ENCODE data around the gene MSN.

- TF ChIP-seq, protein P1, sequence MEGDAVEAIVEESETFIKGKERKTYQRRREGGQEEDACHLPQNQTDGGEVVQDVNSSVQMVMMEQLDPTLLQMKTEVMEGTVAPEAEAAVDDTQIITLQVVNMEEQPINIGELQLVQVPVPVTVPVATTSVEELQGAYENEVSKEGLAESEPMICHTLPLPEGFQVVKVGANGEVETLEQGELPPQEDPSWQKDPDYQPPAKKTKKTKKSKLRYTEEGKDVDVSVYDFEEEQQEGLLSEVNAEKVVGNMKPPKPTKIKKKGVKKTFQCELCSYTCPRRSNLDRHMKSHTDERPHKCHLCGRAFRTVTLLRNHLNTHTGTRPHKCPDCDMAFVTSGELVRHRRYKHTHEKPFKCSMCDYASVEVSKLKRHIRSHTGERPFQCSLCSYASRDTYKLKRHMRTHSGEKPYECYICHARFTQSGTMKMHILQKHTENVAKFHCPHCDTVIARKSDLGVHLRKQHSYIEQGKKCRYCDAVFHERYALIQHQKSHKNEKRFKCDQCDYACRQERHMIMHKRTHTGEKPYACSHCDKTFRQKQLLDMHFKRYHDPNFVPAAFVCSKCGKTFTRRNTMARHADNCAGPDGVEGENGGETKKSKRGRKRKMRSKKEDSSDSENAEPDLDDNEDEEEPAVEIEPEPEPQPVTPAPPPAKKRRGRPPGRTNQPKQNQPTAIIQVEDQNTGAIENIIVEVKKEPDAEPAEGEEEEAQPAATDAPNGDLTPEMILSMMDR (IDR thresholded peaks at IDR 0.05; ENCODE audit: low read length), result no peak
- TF ChIP-seq EZH2 (IDR thresholded peaks at IDR 0.05; ENCODE audit: borderline replicate concordance, low read length), result no peak
Observed at GRCh38 chrX:65769564-65770292, 102.3 kb downstream of the MSN start.

All from OCI-LY1 (cell line).